A549 (cell line): ENCODE data around the gene NPC1L1.

ENCODE experiments used
- CBX8 ChIP-seq: fragments of 200-600 bp; sonication (generic); IDR thresholded peaks from 2 replicates; pipeline ENCODE4 v1.6.1; 2016
- CEBPB ChIP-seq, 2 experiments: fragments of >200 bp in 1 of 2; sonication (Bioruptor Twin) in 1 of 2; formaldehyde crosslinking in 1 of 2; IDR thresholded peaks; 2 replicates each; pipeline ENCODE4 v1.6.1; 2012 to 2016
- CTCF ChIP-seq: fragments of >200 bp; sonication (Bioruptor Twin); formaldehyde crosslinking; IDR thresholded peaks from 3 replicates; pipeline ENCODE4 v1.5.1; 2016
- JUNB ChIP-seq: fragments of >200 bp; sonication (Bioruptor Twin); formaldehyde crosslinking; IDR thresholded peaks from 2 replicates; pipeline ENCODE4 v1.6.1; 2016
- MAZ ChIP-seq: fragments of 150-350 bp; IDR thresholded peaks from 2 replicates; pipeline ENCODE4 v1.6.1; 2014; ENCODE audit warnings: antibody characterized with exemption, low read depth, low read length, borderline replicate concordance
- PBX3 ChIP-seq: IDR thresholded peaks from 2 replicates; pipeline ENCODE4 v1.6.1; 2012
- POLR2A ChIP-seq: IDR thresholded peaks from 2 replicates; pipeline ENCODE4 v1.6.1; 2012; ENCODE audit warnings: mild to moderate bottlenecking, low read length
- POLR2AphosphoS2 ChIP-seq: conservative IDR thresholded peaks from 2 replicates; pipeline ENCODE4 v1.6.1; 2012; ENCODE audit warnings: low read length, improper control_type of control experiment, inconsistent platforms
- RARB ChIP-seq: fragments of 250-450 bp; sonication (Bioruptor Pico); IDR thresholded peaks from 2 replicates; pipeline ENCODE4 v1.8.0; 2021; ENCODE audit warnings: mild to moderate bottlenecking, moderate library complexity
- REST ChIP-seq: fragments of 200-600 bp; sonication (generic); IDR thresholded peaks from 2 replicates; pipeline ENCODE4 v1.6.1; 2016; ENCODE audit warnings: antibody characterized with exemption, mild to moderate bottlenecking, moderate library complexity
- ZSCAN20 ChIP-seq: fragments of 250-450 bp; sonication (Bioruptor Pico); IDR thresholded peaks from 2 replicates; pipeline ENCODE4 v1.8.0; 2022; ENCODE audit warnings: mild to moderate bottlenecking, moderate library complexity

GRCh38 chr7:44572771-44573170 is 31.6 kb upstream of the NPC1L1 start:
- TF ChIP-seq CTCF: no peak
- no peak for TF ChIP-seq POLR2A
- TF ChIP-seq REST: no peak
- no peak for TF ChIP-seq CEBPB (IDR thresholded peaks at IDR 0.05)
- TF ChIP-seq POLR2AphosphoS2: no peak
- no peak for TF ChIP-seq MAZ
- no peak for TF ChIP-seq RARB (CRISPR knock-in tag)
- no peak for TF ChIP-seq JUNB
- TF ChIP-seq PBX3: no peak
- TF ChIP-seq ZSCAN20 (CRISPR knock-in tag): no peak
- TF ChIP-seq CBX8: no peak
